OCI-LY1 (cell line): Measurements from ENCODE around the gene UBE2H.

Experiments
- CTCF ChIP-seq: fragments of 200-600 bp; sonication (generic), shearing (Covaris generic); IDR thresholded peaks from 2 replicates; pipeline ENCODE4 v1.5.1; 2017; ENCODE audit warnings: mild to moderate bottlenecking, antibody characterized with exemption, low read length, moderate library complexity, mixed read lengths
- EZH2 ChIP-seq: fragments of 200-600 bp; sonication (generic), shearing (Covaris generic); IDR thresholded peaks from 2 replicates; pipeline ENCODE4 v1.8.0; 2017; ENCODE audit warnings: borderline replicate concordance, mixed run types, mild to moderate bottlenecking, antibody characterized with exemption, low read length, moderate library complexity, mixed read lengths

GRCh38 chr7:129836983-129837382, 115.8 kb downstream of the UBE2H start:
- TF ChIP-seq CTCF (no peak), EZH2 (no peak)
